Spinal cord (tissue), 10 donors: Measurements from ENCODE around the gene GALNT2. TPM values are rescaled to one million over a fixed set of nuclear protein-coding genes. Genes with fewer than 3 reads are reported as not detected.

Experiments
- DNase-seq, 6 donors: peaks; one replicate each; pipeline versions ENCODE4 v3.0.0 to v3.0.0-alpha.2; 2013 to 2015; ENCODE audit warnings: low spot score in 6 of 6, low read depth in 4 of 6
- H3K27ac ChIP-seq: one replicate; pipeline ENCODE4 v1.5.1; 2013; ENCODE audit warnings: low read depth, low read length, control low read depth
- H3K27me3 ChIP-seq: one replicate; pipeline ENCODE4 v1.6.1; 2013; ENCODE audit warnings: low read length; ENCODE audit not compliant: control insufficient read depth, insufficient read depth
- H3K36me3 ChIP-seq: one replicate; pipeline ENCODE4 v1.6.1; 2013; ENCODE audit warnings: low read length; ENCODE audit not compliant: control insufficient read depth, insufficient read depth
- H3K4me1 ChIP-seq: one replicate; pipeline ENCODE4 v1.6.1; 2013; ENCODE audit warnings: low read length; ENCODE audit not compliant: control insufficient read depth, insufficient read depth
- H3K4me3 ChIP-seq: one replicate; pipeline ENCODE4 v1.5.1; 2013; ENCODE audit warnings: low read depth, low read length, control low read depth
- H3K9me3 ChIP-seq: one replicate; pipeline ENCODE4 v1.6.1; 2013; ENCODE audit warnings: low read length; ENCODE audit not compliant: control insufficient read depth, insufficient read depth
- WGBS: methylation state at CpG from one replicate; pipeline ENCODE4 v1.1.5; 2013; ENCODE audit warnings: missing lambda C conversion rate; ENCODE audit not compliant: insufficient coverage; 5-methylcytosine and 5-hydroxymethylcytosine counted together
- polyA plus RNA-seq, 2 donors: library from polyadenylated mRNA; unstranded; fragments of 120-200 nt; gene quantifications; one replicate each; pipeline ENCODE4 v1.2.1, GENCODE V29; 2013; ENCODE audit not compliant: insufficient read length in 2 of 2
- total RNA-seq, 2 donors: library from RNA; depleted of rRNA in 1 of 2; stranded (reverse); fragments of 120-200 nt in 1 of 2; fragments of >200 nt in 1 of 2; gene quantifications; one replicate each; pipeline versions ENCODE4 v1.2.3 to v1.2.4, GENCODE V29; 2013 to 2014
- donor health status: healthy.

GALNT2 gene
- total and polyA plus RNA-seq, 4 donors = 34.2 to 59.4 (median 47.7) TPM

DNA sequence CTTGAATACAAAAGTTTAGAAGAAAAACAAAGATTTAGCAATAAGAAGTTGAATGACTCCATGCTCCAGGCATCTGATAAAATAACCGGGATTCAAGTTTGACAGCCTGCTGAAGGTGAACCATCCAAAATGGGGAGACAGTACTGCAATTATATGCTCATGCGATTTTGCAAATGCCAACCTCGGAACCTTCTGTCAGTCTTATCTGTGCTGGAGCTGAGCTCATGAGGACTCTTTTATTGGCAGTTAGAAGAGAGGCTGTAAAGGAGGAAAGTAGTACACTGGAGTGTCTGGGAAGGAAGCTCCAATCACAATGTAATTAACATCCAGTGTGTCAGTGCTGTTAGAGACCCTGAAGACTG is 170.0 kb downstream of the GALNT2 start:
- Histone ChIP-seq H3K4me1 (no peaks in the 10 kb centered on the region), H3K36me3 (no peaks in the 10 kb centered on the region), H3K4me3 (no peak overlapping the region), H3K27me3 (no peaks in the 10 kb centered on the region), H3K27ac (no peak overlapping the region), H3K9me3 (peaks cover 2% of the 10 kb centered on the region)
- WGBS = 54% methylated on average over 2 of the region's 3 CpGs
- peak in 1 of 6 donors; percentile 60 for DNase-seq

DNA sequence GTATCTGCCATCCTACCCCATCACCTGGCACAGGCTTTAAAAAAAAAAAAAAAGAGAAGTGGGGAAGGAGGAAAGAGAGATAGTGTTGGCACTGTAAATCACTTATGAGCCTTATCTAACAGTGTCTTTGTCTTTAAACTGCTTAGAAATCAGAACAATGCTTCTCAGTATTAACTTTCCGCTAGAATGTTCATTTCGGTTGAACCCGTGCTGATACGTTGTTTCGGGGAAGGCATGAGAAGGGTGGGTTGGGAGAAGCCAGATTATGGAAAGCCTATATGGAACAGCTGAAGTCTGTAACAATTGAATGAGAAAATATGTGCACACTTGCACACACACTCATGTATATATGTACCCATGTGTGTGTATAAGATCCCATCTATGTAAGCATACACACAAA is 170.8 kb downstream of the GALNT2 start:
- Histone ChIP-seq H3K27ac (no peak overlapping the region), H3K36me3 (peaks cover 2% of the 10 kb centered on the region), H3K27me3 (no peaks in the 10 kb centered on the region), H3K4me1 (no peaks in the 10 kb centered on the region), H3K9me3 (peaks cover 2% of the 10 kb centered on the region), H3K4me3 (no peak overlapping the region)
- no peak for DNase-seq
- no CpG with 5 or more reads among the region's 5 CpGs for WGBS

DNA sequence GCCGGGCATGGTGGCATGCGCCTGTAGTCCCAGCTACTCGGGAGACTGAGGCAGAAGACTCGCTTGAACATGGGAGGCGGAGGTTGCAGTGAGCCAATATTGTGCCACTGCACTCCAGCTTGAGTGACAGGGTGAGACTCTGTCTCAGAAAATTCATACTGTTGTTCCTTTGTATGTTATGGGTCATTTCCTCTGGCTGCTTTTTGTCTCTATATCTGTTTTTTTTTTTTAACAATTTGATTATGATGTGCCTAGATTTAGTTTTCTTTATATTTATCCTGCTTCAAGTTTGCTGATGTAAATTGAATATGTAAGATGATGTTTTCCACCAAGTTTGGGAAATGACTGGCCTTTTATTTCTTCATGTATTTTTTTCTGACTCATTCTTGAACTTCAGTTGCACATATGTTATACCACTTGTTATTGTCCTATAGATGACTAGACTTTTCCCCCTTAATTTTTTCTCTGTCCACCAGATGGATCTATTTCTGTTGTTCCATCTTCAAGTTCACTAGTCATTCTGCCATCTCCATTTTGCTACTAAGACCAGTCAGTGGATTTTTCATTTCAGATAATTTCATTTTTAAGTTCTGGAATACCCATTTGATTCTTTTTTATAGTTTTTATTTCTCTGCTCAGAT is 173.5 kb downstream of the GALNT2 start:
- Histone ChIP-seq H3K27me3 (no peaks in the 10 kb centered on the region), H3K27ac (no peak overlapping the region), H3K9me3 (peaks cover 2% of the 10 kb centered on the region), H3K36me3 (peaks cover 14% of the 10 kb centered on the region), H3K4me3 (no peak overlapping the region), H3K4me1 (no peaks in the 10 kb centered on the region)
- DNase-seq = no peak
- WGBS = 100% methylated on average over 5 of the region's 5 CpGs

GRCh38 chr1:230242326-230242725 is 175.3 kb downstream of the GALNT2 start:
- no peak overlapping the region for H3K27ac ChIP-seq
- peaks cover 4% of the 10 kb centered on the region for H3K4me1 ChIP-seq
- WGBS = no CpG with 5 or more reads among the region's 6 CpGs
- no peak for DNase-seq
- H3K4me3 ChIP-seq = no peak overlapping the region
- no peaks in the 10 kb centered on the region for H3K27me3 ChIP-seq
- peaks cover 2% of the 10 kb centered on the region for H3K9me3 ChIP-seq
- peaks cover 28% of the 10 kb centered on the region for H3K36me3 ChIP-seq

DNA sequence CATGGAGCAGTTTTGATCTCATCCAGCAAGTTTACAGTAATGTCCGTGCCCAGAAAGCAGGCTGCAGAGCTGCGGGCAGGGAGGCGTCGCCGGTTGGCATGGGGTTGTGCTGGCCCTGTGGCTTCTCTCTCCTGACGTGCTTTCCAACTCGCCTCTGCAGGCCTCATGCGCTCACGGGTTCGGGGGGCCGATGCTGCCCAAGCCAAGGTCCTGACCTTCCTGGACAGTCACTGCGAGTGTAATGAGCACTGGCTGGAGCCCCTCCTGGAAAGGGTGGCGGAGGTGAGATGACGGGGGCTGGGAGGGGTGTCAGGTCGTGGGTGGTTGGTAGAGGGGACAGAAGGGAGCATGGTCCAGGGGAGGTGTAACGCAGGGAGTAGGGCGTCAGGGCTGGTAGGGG is 176.1 kb downstream of the GALNT2 start:
- no peak for DNase-seq
- no peak overlapping the region for H3K27ac ChIP-seq

GRCh38 chr1:230243583-230244353 is 176.7 kb downstream of the GALNT2 start:
- Histone ChIP-seq H3K27ac (no peak overlapping the region), H3K4me1 (peaks cover 18% of the 10 kb centered on the region), H3K9me3 (peaks cover 2% of the 10 kb centered on the region), H3K27me3 (no peaks in the 10 kb centered on the region), H3K4me3 (no peak overlapping the region), H3K36me3 (peaks cover 28% of the 10 kb centered on the region)
- WGBS = 99% methylated on average over 10 of the region's 15 CpGs
- DNase-seq = peak in 1 of 6 donors; percentile 64

More for the DNA sequence above, 176.1 kb downstream of the GALNT2 start:
- H3K27me3 ChIP-seq = no peaks in the 10 kb centered on the region
- H3K4me3 ChIP-seq = no peak overlapping the region
- peaks cover 2% of the 10 kb centered on the region for H3K9me3 ChIP-seq
- H3K36me3 ChIP-seq = peaks cover 28% of the 10 kb centered on the region
- 92% methylated on average over 17 of the region's 17 CpGs for WGBS
- H3K4me1 ChIP-seq = peaks cover 12% of the 10 kb centered on the region

GRCh38 chr1:230246551-230246950 is 179.5 kb downstream of the GALNT2 start:
- H3K4me1 ChIP-seq = peaks cover 36% of the 10 kb centered on the region
- no peaks in the 10 kb centered on the region for H3K27me3 ChIP-seq
- DNase-seq = no peak
- H3K4me3 ChIP-seq = no peak overlapping the region
- no peaks in the 10 kb centered on the region for H3K9me3 ChIP-seq
- H3K36me3 ChIP-seq = peaks cover 40% of the 10 kb centered on the region
- no peak overlapping the region for H3K27ac ChIP-seq
- 90% methylated on average over 2 of the region's 4 CpGs for WGBS

- Histone ChIP-seq H3K4me3 (no peak overlapping the region), H3K27me3 (no peaks in the 10 kb centered on the region), H3K27ac (no peak overlapping the region), H3K9me3 (no peaks in the 10 kb centered on the region), H3K4me1 (peaks cover 37% of the 10 kb centered on the region), H3K36me3 (peaks cover 35% of the 10 kb centered on the region)
- peak in 1 of 6 donors; percentile 68 for DNase-seq
- WGBS = 72% methylated on average over 6 of the region's 8 CpGs
Observed at GRCh38 chr1:230248016-230248888, 181.2 kb downstream of the GALNT2 start.

- Histone ChIP-seq H3K36me3 (peaks cover 30% of the 10 kb centered on the region), H3K27me3 (no peaks in the 10 kb centered on the region)
- DNase-seq = no peak
Observed at GRCh38 chr1:230248889-230249270, 181.8 kb downstream of the GALNT2 start.

More at GRCh38 chr1:230248889-230249270, 181.8 kb downstream of the GALNT2 start:
- no peak overlapping the region for H3K4me3 ChIP-seq
- 59% methylated on average over 5 of the region's 7 CpGs for WGBS
- H3K9me3 ChIP-seq = no peaks in the 10 kb centered on the region
- H3K4me1 ChIP-seq = peaks cover 37% of the 10 kb centered on the region
- no peak overlapping the region for H3K27ac ChIP-seq
